Activated T-cell treated with anti-CD3 and anti-CD28 coated beads, Interleukin-2, amount 50 U/mL, for 1 hour (primary cell): ENCODE data around the gene ATP1A2.

Source experiments
- DNase-seq: peaks from one replicate; pipeline ENCODE4 v3.0.0-alpha.2; 2020

ATP1A2 gene

GRCh38 chr1:160186246-160186645 lies 70.7 kb downstream of the ATP1A2 start:
- no peak for DNase-seq

GRCh38 chr1:160186729-160187128 lies 71.2 kb downstream of the ATP1A2 start:
- DNase-seq, result no peak

- DNase-seq, result no peak
These were observed 71.8 kb downstream of the ATP1A2 start for GRCh38 chr1:160187407-160187806.

GRCh38 chr1:160188341-160188740 lies 72.8 kb downstream of the ATP1A2 start:
- no peak for DNase-seq

- DNase-seq, result no peak
These were observed 74.4 kb downstream of the ATP1A2 start, which contains the start of gene CASQ1 for GRCh38 chr1:160189649-160190625. TSS of gene CASQ1 (plus strand) at chr1:160190575. CDS start at chr1:160190752, 177 bp downstream.

GRCh38 chr1:160191756-160192155 lies 76.2 kb downstream of the ATP1A2 start:
- DNase-seq, result no peak

GRCh38 chr1:160192234-160192633 lies 76.7 kb downstream of the ATP1A2 start:
- DNase-seq, result no peak
